ENCODE measurements around the gene ADAMTSL4. TPM values are rescaled to one million over a fixed set of nuclear protein-coding genes. Genes with fewer than 3 reads are reported as not detected.

Gene ADAMTSL4
- total and polyA plus RNA-seq, 10 donors: 2.8 to 19.1 (median 11.1) TPM

- intact Hi-C loops (cut with DNase I; ENCODE audit: low total_unique reads): no loop called here
- 85 to 91% (median 86%) methylated on average over 13 of the region's 13 CpGs for WGBS, 5 donors
- H3K9me3 ChIP-seq: no peaks in the 10 kb centered on the region
- H3K27me3 ChIP-seq (replicated peaks in 1 of 7): peaks cover 0 to 41% (median 0%) of the 10 kb centered on the region in 7 donors
- H3K36me3 ChIP-seq: no peaks in the 10 kb centered on the region
- TF ChIP-seq POLR2A (IDR thresholded peaks at IDR 0.05): no peak
- TF ChIP-seq POLR2AphosphoS5 (IDR thresholded peaks at IDR 0.05): no peak
- no peak for TF ChIP-seq CTCF (IDR thresholded peaks at IDR 0.05 in 8 of 11, conservative IDR thresholded peaks at IDR 0.05 in 3 of 11)
- H3K4me1 ChIP-seq: peaks cover 0 to 9% (median 7%) of the 10 kb centered on the region in 6 donors
- DNase-seq: peak; percentile 34
- no peak overlapping the region for H3K27ac ChIP-seq
- no peak overlapping the region for H3K4me3 ChIP-seq
Measured at GRCh38 chr1:150543500-150544143, 5.6 kb upstream of the ADAMTSL4 start.

- no peak overlapping the region for H3K4me3 ChIP-seq
- intact Hi-C loops (cut with DNase I; ENCODE audit: low total_unique reads): no loop called here
- H3K9me3 ChIP-seq: no peaks in the 10 kb centered on the region
- 81 to 91% (median 89%) methylated on average over 3 of the region's 3 CpGs for WGBS, 5 donors
- DNase-seq: no peak
- TF ChIP-seq CTCF (IDR thresholded peaks at IDR 0.05 in 8 of 11, conservative IDR thresholded peaks at IDR 0.05 in 3 of 11) (no peak), POLR2AphosphoS5 (IDR thresholded peaks at IDR 0.05) (no peak), POLR2A (IDR thresholded peaks at IDR 0.05) (no peak)
- H3K4me1 ChIP-seq: peaks cover 0 to 12% (median 9%) of the 10 kb centered on the region in 6 donors
- H3K36me3 ChIP-seq: no peaks in the 10 kb centered on the region
- H3K27ac ChIP-seq: no peak overlapping the region
- H3K27me3 ChIP-seq (replicated peaks in 1 of 7): peaks cover 0 to 45% (median 0%) of the 10 kb centered on the region in 7 donors
Measured at GRCh38 chr1:150544204-150544603, 5.0 kb upstream of the ADAMTSL4 start.

- H3K36me3 ChIP-seq: no peaks in the 10 kb centered on the region
- peaks cover 0 to 59% (median 0%) of the 10 kb centered on the region in 7 donors for H3K27me3 ChIP-seq (replicated peaks in 1 of 7)
- no peak overlapping the region for H3K4me3 ChIP-seq
- DNase-seq: peak; percentile 6
- TF ChIP-seq POLR2AphosphoS5 (IDR thresholded peaks at IDR 0.05) (no peak), POLR2A (IDR thresholded peaks at IDR 0.05) (no peak), CTCF (IDR thresholded peaks at IDR 0.05 in 8 of 11, conservative IDR thresholded peaks at IDR 0.05 in 3 of 11) (no peak)
- intact Hi-C loops (cut with DNase I; ENCODE audit: low total_unique reads): no loop called here
- 80 to 86% (median 84%) methylated on average over 6 of the region's 6 CpGs for WGBS, 5 donors
- no peaks in the 10 kb centered on the region for H3K9me3 ChIP-seq
- H3K4me1 ChIP-seq: peaks cover 7 to 26% (median 21%) of the 10 kb centered on the region in 6 donors
- no peak overlapping the region for H3K27ac ChIP-seq
Measured at GRCh38 chr1:150545486-150546032, 3.6 kb upstream of the ADAMTSL4 start.

- TF ChIP-seq CTCF (IDR thresholded peaks at IDR 0.05 in 8 of 11, conservative IDR thresholded peaks at IDR 0.05 in 3 of 11) (no peak), POLR2A (IDR thresholded peaks at IDR 0.05) (no peak), POLR2AphosphoS5 (IDR thresholded peaks at IDR 0.05) (no peak)
- WGBS, 5 donors: 87 to 93% (median 89%) methylated on average over 16 of the region's 16 CpGs
- intact Hi-C loops (cut with DNase I; ENCODE audit: low total_unique reads): no loop called here
- Histone ChIP-seq H3K4me3 (no peak overlapping the region), H3K27me3 (replicated peaks in 1 of 7) (peaks cover 0 to 61% (median 0%) of the 10 kb centered on the region in 7 donors), H3K27ac (no peak overlapping the region), H3K36me3 (no peaks in the 10 kb centered on the region), H3K4me1 (peaks cover 7 to 34% (median 30%) of the 10 kb centered on the region in 6 donors), H3K9me3 (no peaks in the 10 kb centered on the region)
- DNase-seq: no peak
Measured at GRCh38 chr1:150546294-150546937, 2.8 kb upstream of the ADAMTSL4 start.

Data from spleen (tissue), 11 donors.